Right atrium auricular region (tissue), 2 donors: ENCODE results near the gene NAALAD2. TPM values are rescaled to one million over a fixed set of nuclear protein-coding genes. Genes with fewer than 3 reads are reported as not detected.
A peak's percentile ranks its signal among the peaks of the same experiment; 100 is the strongest.
"Not testable (repeated sequence)": the region's sequence is repeated elsewhere in the genome, so short reads cannot be mapped to it uniquely, and the experiment has no call there.

Experiments used
- DNase-seq: peaks from one replicate; pipeline ENCODE4 v3.0.0-alpha.2; 2019; ENCODE audit warnings: low spot score
- H3K27ac ChIP-seq, 2 donors: fragments of 200-600 bp; sonication (generic); 1 replicate in 1 of 2; 2 replicates in 1 of 2; pipeline ENCODE4 v1.5.1; 2016 to 2019
- H3K27me3 ChIP-seq, 2 donors: fragments of 200-600 bp; sonication (generic); one replicate each; pipeline versions ENCODE4 v1.5.1 to v1.6.0; 2017 to 2019
- H3K36me3 ChIP-seq: fragments of 200-600 bp; sonication (generic); one replicate; pipeline ENCODE4 v1.5.1; 2016
- H3K4me1 ChIP-seq, 2 donors: fragments of 200-600 bp; sonication (generic); one replicate each; pipeline versions ENCODE4 v1.5.1 to v1.6.0; 2017 to 2019
- H3K4me3 ChIP-seq, 2 donors: fragments of 200-600 bp; sonication (generic); 1 replicate in 1 of 2; 2 replicates in 1 of 2; pipeline ENCODE4 v1.5.1; 2017 to 2019; ENCODE audit warnings: mild to moderate bottlenecking in 1 of 2, moderate library complexity in 1 of 2
- H3K9me3 ChIP-seq, 2 donors: fragments of 200-600 bp; sonication (generic); one replicate each; pipeline ENCODE4 v1.5.1; 2019
- total RNA-seq, 2 donors: library from RNA; depleted of rRNA; stranded (reverse); fragments of >200 nt; gene quantifications; one replicate each; pipeline ENCODE4 v1.1.0, GENCODE V29; 2016
- TF ChIP-seq, protein P1 (sequence below), 2 donors: fragments of 200-600 bp; sonication (generic); IDR thresholded peaks; one replicate each; pipeline ENCODE4 v1.5.1; 2019; ENCODE audit warnings: antibody characterized with exemption in 2 of 2

The NAALAD2 gene
- 1 to 10 TPM in 1 of 2 donors, under 1 TPM in 1; 0.83 to 6.0 TPM for total RNA-seq

- no peaks in the 10 kb centered on the region for H3K27me3 ChIP-seq
- peak within 1 kb of the TSS; percentile 55 to 56 for H3K4me3 ChIP-seq
- no peaks in the 10 kb centered on the region for H3K9me3 ChIP-seq
- H3K4me1 ChIP-seq: peaks cover 0 to 6% of the 10 kb centered on the region in 2 donors
- H3K36me3 ChIP-seq: no peaks in the 10 kb centered on the region
- H3K27ac ChIP-seq: peak within 1 kb of the TSS in 1 of 2 donors; percentile 44
- DNase-seq: peak; percentile 65
- TF ChIP-seq, protein P1, sequence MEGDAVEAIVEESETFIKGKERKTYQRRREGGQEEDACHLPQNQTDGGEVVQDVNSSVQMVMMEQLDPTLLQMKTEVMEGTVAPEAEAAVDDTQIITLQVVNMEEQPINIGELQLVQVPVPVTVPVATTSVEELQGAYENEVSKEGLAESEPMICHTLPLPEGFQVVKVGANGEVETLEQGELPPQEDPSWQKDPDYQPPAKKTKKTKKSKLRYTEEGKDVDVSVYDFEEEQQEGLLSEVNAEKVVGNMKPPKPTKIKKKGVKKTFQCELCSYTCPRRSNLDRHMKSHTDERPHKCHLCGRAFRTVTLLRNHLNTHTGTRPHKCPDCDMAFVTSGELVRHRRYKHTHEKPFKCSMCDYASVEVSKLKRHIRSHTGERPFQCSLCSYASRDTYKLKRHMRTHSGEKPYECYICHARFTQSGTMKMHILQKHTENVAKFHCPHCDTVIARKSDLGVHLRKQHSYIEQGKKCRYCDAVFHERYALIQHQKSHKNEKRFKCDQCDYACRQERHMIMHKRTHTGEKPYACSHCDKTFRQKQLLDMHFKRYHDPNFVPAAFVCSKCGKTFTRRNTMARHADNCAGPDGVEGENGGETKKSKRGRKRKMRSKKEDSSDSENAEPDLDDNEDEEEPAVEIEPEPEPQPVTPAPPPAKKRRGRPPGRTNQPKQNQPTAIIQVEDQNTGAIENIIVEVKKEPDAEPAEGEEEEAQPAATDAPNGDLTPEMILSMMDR (IDR thresholded peaks at IDR 0.05): no peak
Observed at GRCh38 chr11:90134478-90135003, at the start of gene NAALAD2. Gene NAALAD2, plus strand, starts transcription at chr11:90134663. Its CDS starts 96 bp downstream, at chr11:90134759.

- H3K9me3 ChIP-seq, H3K4me3 ChIP-seq, H3K27me3 ChIP-seq, H3K36me3 ChIP-seq, DNase-seq, H3K4me1 ChIP-seq, H3K27ac ChIP-seq: not testable (repeated sequence)
Observed at GRCh38 chr11:90085650-90086049, 48.8 kb upstream of the NAALAD2 start, which contains the start of gene UBTFL1. Gene UBTFL1, plus strand, starts transcription at chr11:90085950. Its CDS starts 0 bp downstream, at chr11:90085950.

DNA sequence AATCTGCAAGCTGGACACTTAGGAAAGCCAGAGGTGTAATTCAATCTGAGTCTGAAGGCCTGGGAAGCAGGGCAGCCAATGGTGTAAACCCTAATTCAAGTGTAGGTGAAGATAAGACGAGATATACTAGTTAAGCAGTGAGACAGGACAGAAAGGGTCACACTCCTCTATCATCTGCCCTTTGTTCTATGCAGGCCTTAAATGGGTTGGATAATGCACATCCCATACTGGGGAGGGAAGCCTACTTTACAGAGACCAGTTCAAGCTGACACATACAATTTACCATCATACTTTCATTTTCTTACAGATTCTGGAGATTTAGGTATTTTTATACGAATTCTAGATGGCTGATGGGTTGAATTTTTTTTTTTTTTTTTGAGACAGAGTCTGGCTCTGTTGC, 45.7 kb upstream of the NAALAD2 start:
- not testable (repeated sequence) for H3K36me3 ChIP-seq, H3K27ac ChIP-seq, H3K9me3 ChIP-seq, DNase-seq, H3K4me1 ChIP-seq, H3K27me3 ChIP-seq, H3K4me3 ChIP-seq

DNA sequence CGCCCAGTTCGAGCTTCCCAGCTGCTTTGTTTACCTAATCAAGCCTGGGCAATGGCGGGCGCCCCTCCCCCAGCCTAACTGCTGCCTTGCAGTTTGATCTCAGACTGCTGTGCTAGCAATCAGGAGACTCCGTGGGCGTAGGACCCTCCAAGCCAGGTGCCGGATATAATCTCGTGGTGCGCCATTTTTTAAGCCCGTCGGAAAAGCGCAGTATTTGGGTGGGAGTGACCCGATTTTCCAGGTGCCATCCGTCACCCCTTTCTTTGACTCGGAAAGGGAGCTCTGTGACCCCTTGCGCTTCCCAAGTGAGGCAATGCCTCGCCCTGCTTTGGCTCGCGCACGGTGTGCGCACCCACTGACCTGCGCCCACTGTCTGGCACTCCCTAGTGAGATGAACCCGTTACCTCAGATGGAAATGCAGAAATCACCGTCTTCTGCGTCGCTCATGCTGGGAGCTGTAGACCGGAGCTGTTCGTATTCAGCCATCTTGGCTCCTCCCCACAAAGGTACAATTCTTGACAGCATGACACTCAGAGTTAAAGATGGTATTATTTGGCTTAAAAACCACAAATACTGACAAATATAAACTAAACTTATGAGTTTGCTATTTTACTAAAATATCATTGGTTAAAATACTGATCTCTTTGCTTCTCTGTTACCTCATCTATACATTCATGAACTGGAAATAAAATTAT, 39.1 kb upstream of the NAALAD2 start:
- H3K4me1 ChIP-seq, H3K9me3 ChIP-seq, H3K36me3 ChIP-seq, H3K27ac ChIP-seq, H3K4me3 ChIP-seq, DNase-seq, H3K27me3 ChIP-seq: not testable (repeated sequence)

- not testable (repeated sequence) for H3K9me3 ChIP-seq, DNase-seq, H3K27me3 ChIP-seq, H3K36me3 ChIP-seq, H3K4me1 ChIP-seq, H3K27ac ChIP-seq, H3K4me3 ChIP-seq
Observed at GRCh38 chr11:90098261-90098660, 36.2 kb upstream of the NAALAD2 start.

- DNase-seq: no peak
- Histone ChIP-seq H3K27ac (no peak overlapping the region), H3K4me3 (no peak overlapping the region), H3K9me3 (peaks cover 0 to 1% of the 10 kb centered on the region in 2 donors), H3K27me3 (no peaks in the 10 kb centered on the region), H3K36me3 (no peaks in the 10 kb centered on the region), H3K4me1 (no peaks in the 10 kb centered on the region)
- TF ChIP-seq, protein P1 (IDR thresholded peaks at IDR 0.05): no peak
Observed at GRCh38 chr11:90100431-90100830, 34.0 kb upstream of the NAALAD2 start.

GRCh38 chr11:90113541-90113940, 20.9 kb upstream of the NAALAD2 start:
- Histone ChIP-seq H3K9me3 (no peaks in the 10 kb centered on the region), H3K36me3 (no peaks in the 10 kb centered on the region), H3K4me1 (no peaks in the 10 kb centered on the region), H3K27me3 (no peaks in the 10 kb centered on the region), H3K4me3 (no peak overlapping the region), H3K27ac (no peak overlapping the region)
- TF ChIP-seq, protein P1 (IDR thresholded peaks at IDR 0.05): peak in 1 of 2 donors; percentile 53
- DNase-seq: no peak

GRCh38 chr11:90120191-90120590, 14.3 kb upstream of the NAALAD2 start:
- Histone ChIP-seq H3K27ac (no peak overlapping the region), H3K9me3 (no peaks in the 10 kb centered on the region), H3K36me3 (no peaks in the 10 kb centered on the region), H3K27me3 (no peaks in the 10 kb centered on the region), H3K4me3 (no peak overlapping the region), H3K4me1 (no peaks in the 10 kb centered on the region)
- DNase-seq: no peak
- TF ChIP-seq, protein P1 (IDR thresholded peaks at IDR 0.05): no peak
